Kidney (tissue), 14 donors: ENCODE data around the gene IFNA4. TPM values are rescaled to one million over a fixed set of nuclear protein-coding genes. Genes with fewer than 3 reads are reported as not detected.
"Not testable (repeated sequence)": the region's sequence is repeated elsewhere in the genome, so short reads cannot be mapped to it uniquely, and the experiment has no call there.

Experiments used
- DNase-seq, 5 donors: peaks; one replicate each; pipeline ENCODE4 v3.0.0-alpha.2; 2013 to 2020
- FAIRE-seq: peaks from 2 replicates; lab custom pipeline; 2012; peaks lifted over from hg19 to GRCh38; lab: Jason Lieb, UNC
- H3K27ac ChIP-seq, 2 donors: one replicate each; pipeline ENCODE4 v1.7.0; 2013; ENCODE audit warnings: low read depth in 2 of 2, low read length in 2 of 2, inconsistent platforms in 1 of 2
- H3K27me3 ChIP-seq: one replicate; pipeline ENCODE4 v1.7.1; 2013; ENCODE audit warnings: low read length, inconsistent platforms; ENCODE audit not compliant: control insufficient read depth, insufficient read depth
- H3K36me3 ChIP-seq, 3 donors: one replicate each; pipeline versions ENCODE4 v1.7.0 to v1.7.1; 2013; ENCODE audit warnings: low read length in 3 of 3, control low read depth in 1 of 3, inconsistent platforms in 1 of 3; ENCODE audit not compliant: insufficient read depth in 3 of 3, control insufficient read depth in 2 of 3
- H3K4me1 ChIP-seq, 3 donors: one replicate each; pipeline versions ENCODE4 v1.7.0 to v1.7.1; 2013; ENCODE audit warnings: low read length in 3 of 3, inconsistent platforms in 1 of 3, low read depth in 1 of 3; ENCODE audit not compliant: control insufficient read depth in 2 of 3, insufficient read depth in 2 of 3
- H3K4me3 ChIP-seq, 3 donors: one replicate each; pipeline versions ENCODE4 v1.7.0 to v1.8.1; 2013; ENCODE audit warnings: low read length in 3 of 3, control low read depth in 1 of 3, inconsistent platforms in 1 of 3
- H3K9ac ChIP-seq, 3 donors: one replicate each; pipeline versions ENCODE4 v1.7.0 to v1.7.1; 2013; ENCODE audit warnings: low read length in 3 of 3, control low read depth in 1 of 3, inconsistent platforms in 1 of 3
- H3K9me3 ChIP-seq, 3 donors: one replicate each; pipeline versions ENCODE4 v1.7.0 to v1.7.1; 2013; ENCODE audit warnings: low read length in 3 of 3, control low read depth in 1 of 3, inconsistent platforms in 1 of 3; ENCODE audit not compliant: control insufficient read depth in 2 of 3, insufficient read depth in 1 of 3
- CTCF ChIP-seq: IDR thresholded peaks from 3 replicates; pipeline ENCODE4 v1.5.1; 2012; ENCODE audit warnings: mild to moderate bottlenecking, moderate library complexity, borderline replicate concordance; ENCODE audit not compliant: insufficient read depth; ENCODE audit errors: extremely low read depth
- intact Hi-C: fragments of 100-400 bp; cut with DNase I; formaldehyde crosslinking; loops from one replicate; pipeline ENCODE4 v1.11.1; 2022
- polyA plus RNA-seq: library from polyadenylated mRNA; stranded (reverse); fragments of 350-450 nt; fragmentation: Illumina TruSeq; extraction: RNeasy Lipid Tissue Mini Kit (QIAGEN cat#74804); gene quantifications from one replicate; pipeline ENCODE4 v1.2.3, GENCODE V29; 2014; ENCODE audit warnings: low read depth, low replicate concordance; ENCODE audit not compliant: insufficient read depth
- total RNA-seq: library from RNA; stranded (reverse); fragmentation: NEBNext Ultra II Directional; extraction: Animal tissue kit (Norgen Biotek cat#: 25700); gene quantifications from one replicate; pipeline ENCODE4 v1.2.1, GENCODE V29; 2021
- donor health status: control.
- donor health status: control.
- donor health status: control.
- donor health status: control.
- donor health status: control.
- donor health status: DM: yes; HTN: yes; CAD: no.
- donor health status: Normal renal cell carcinoma (clear cell type).

The IFNA4 gene
- total and polyA plus RNA-seq, 2 donors from 2014 or later, result not detected

GRCh38 chr9:21233258-21233657, 45.9 kb upstream of the IFNA4 start:
- no peak overlapping the region for H3K4me3 ChIP-seq
- no peaks in the 10 kb centered on the region for H3K36me3 ChIP-seq
- no peaks in the 10 kb centered on the region for H3K9me3 ChIP-seq
- no peaks in the 10 kb centered on the region for H3K27me3 ChIP-seq
- FAIRE-seq (no peak), DNase-seq (no peak)
- no peak overlapping the region for H3K9ac ChIP-seq
- H3K27ac ChIP-seq, result no peak overlapping the region
- H3K4me1 ChIP-seq, result no peaks in the 10 kb centered on the region
- no peak for TF ChIP-seq CTCF
- intact Hi-C loops, result no loop called here

GRCh38 chr9:21228122-21228521, 40.7 kb upstream of the IFNA4 start, which contains the start of gene IFNA17:
IFNA17 (minus strand) TSS chr9:21228222; CDS start chr9:21228173, 49 bp downstream.
- no peaks in the 10 kb centered on the region for H3K36me3 ChIP-seq
- H3K9ac ChIP-seq, result no peak within 1 kb of the TSS
- H3K4me1 ChIP-seq, result no peaks in the 10 kb centered on the region
- no peaks in the 10 kb centered on the region for H3K9me3 ChIP-seq
- DNase-seq, result no peak
- H3K27me3 ChIP-seq, result no peaks in the 10 kb centered on the region
- no peak for TF ChIP-seq CTCF
- intact Hi-C loops, result no loop called here
- H3K4me3 ChIP-seq, result no peak within 1 kb of the TSS
- FAIRE-seq, result no peak
- H3K27ac ChIP-seq, result no peak within 1 kb of the TSS

GRCh38 chr9:21217211-21217610, 29.8 kb upstream of the IFNA4 start, which contains the start of gene IFNA16:
IFNA16 (minus strand) TSS chr9:21217311; CDS start chr9:21217305, 6 bp downstream.
- H3K4me1 ChIP-seq, H3K9me3 ChIP-seq, intact Hi-C loops, H3K36me3 ChIP-seq, H3K4me3 ChIP-seq, H3K27ac ChIP-seq, H3K9ac ChIP-seq, DNase-seq, H3K27me3 ChIP-seq, FAIRE-seq: not testable (repeated sequence)

GRCh38 chr9:21213411-21214326, 26.3 kb upstream of the IFNA4 start:
- H3K36me3 ChIP-seq, intact Hi-C loops, H3K4me1 ChIP-seq, H3K9ac ChIP-seq, H3K27ac ChIP-seq, H3K4me3 ChIP-seq, H3K27me3 ChIP-seq, DNase-seq, FAIRE-seq, H3K9me3 ChIP-seq: not testable (repeated sequence)

- intact Hi-C loops, H3K36me3 ChIP-seq, H3K9me3 ChIP-seq, FAIRE-seq, H3K27ac ChIP-seq, H3K27me3 ChIP-seq, H3K9ac ChIP-seq, H3K4me1 ChIP-seq, DNase-seq, H3K4me3 ChIP-seq: not testable (repeated sequence)
Measured at GRCh38 chr9:21212160-21212559, 24.8 kb upstream of the IFNA4 start.

- DNase-seq, H3K36me3 ChIP-seq, H3K9ac ChIP-seq, H3K4me3 ChIP-seq, H3K27me3 ChIP-seq, H3K9me3 ChIP-seq, H3K4me1 ChIP-seq, H3K27ac ChIP-seq, intact Hi-C loops, FAIRE-seq: not testable (repeated sequence)
Measured at GRCh38 chr9:21210782-21211181, 23.4 kb upstream of the IFNA4 start.
